GM18520 (cell line): ENCODE measurements around the gene GJE1.
"Not testable (repeated sequence)": the region's sequence is repeated elsewhere in the genome, so short reads cannot be mapped to it uniquely, and the experiment has no call there.

ENCODE experiments used
- ATAC-seq: cut with Tn5 transposase; IDR thresholded peaks from one replicate; pipeline ENCODE4 v1.9.1; 2021; ENCODE audit not compliant: unreplicated experiment

The GJE1 gene

GRCh38 chr6:142132625-142133024, at the start of gene GJE1:
Gene GJE1, plus strand, starts transcription at chr6:142132925. Its CDS starts 234 bp downstream, at chr6:142133159.
- no peak for ATAC-seq

- ATAC-seq, result no peak
Measured at GRCh38 chr6:142087950-142088857, 44.5 kb upstream of the GJE1 start.

- ATAC-seq, result no peak
Measured at GRCh38 chr6:142088858-142089216, 43.9 kb upstream of the GJE1 start.

GRCh38 chr6:142104820-142105219, 27.9 kb upstream of the GJE1 start:
- ATAC-seq, result not testable (repeated sequence)

GRCh38 chr6:142110820-142111219, 21.9 kb upstream of the GJE1 start:
- not testable (repeated sequence) for ATAC-seq

- no peak for ATAC-seq
Measured at GRCh38 chr6:142112451-142113061, 20.2 kb upstream of the GJE1 start.

- ATAC-seq, result no peak
Measured at GRCh38 chr6:142117366-142117765, 15.4 kb upstream of the GJE1 start.

- ATAC-seq, result no peak
Measured at GRCh38 chr6:142118328-142118727, 14.4 kb upstream of the GJE1 start.

GRCh38 chr6:142118925-142119324, 13.8 kb upstream of the GJE1 start:
- ATAC-seq, result no peak

GRCh38 chr6:142121342-142121741, 11.4 kb upstream of the GJE1 start:
- no peak for ATAC-seq

- no peak for ATAC-seq
Measured at GRCh38 chr6:142130814-142131213, 1.9 kb upstream of the GJE1 start.

GRCh38 chr6:142138876-142139275, 6.2 kb downstream of the GJE1 start:
- ATAC-seq, result no peak

- not testable (repeated sequence) for ATAC-seq
Measured at GRCh38 chr6:142141531-142141930, 8.8 kb downstream of the GJE1 start.

- peak; percentile 98 for ATAC-seq
Measured at GRCh38 chr6:142146828-142147662, 14.3 kb downstream of the GJE1 start, which contains the start of the genes NMBR and VTA1. Gene NMBR, minus strand, starts transcription at chr6:142147122. Its CDS starts 58,464 bp downstream, at chr6:142088658. Gene VTA1, plus strand, starts transcription at chr6:142147263. Its CDS starts 25 bp downstream, at chr6:142147288.

GRCh38 chr6:142152746-142153145, 20.0 kb downstream of the GJE1 start:
- no peak for ATAC-seq

GRCh38 chr6:142153196-142153595, 20.5 kb downstream of the GJE1 start:
- ATAC-seq, result no peak

GRCh38 chr6:142154336-142154735, 21.6 kb downstream of the GJE1 start:
- no peak for ATAC-seq

- no peak for ATAC-seq
Measured at GRCh38 chr6:142155091-142155490, 22.4 kb downstream of the GJE1 start.

- ATAC-seq, result peak; percentile 29
Measured at GRCh38 chr6:142155895-142156757, 23.4 kb downstream of the GJE1 start.

- not testable (repeated sequence) for ATAC-seq
Measured at GRCh38 chr6:142156758-142157068, 24.0 kb downstream of the GJE1 start.
